ENCODE data around the gene ACACA.

ACACA gene

DNA sequence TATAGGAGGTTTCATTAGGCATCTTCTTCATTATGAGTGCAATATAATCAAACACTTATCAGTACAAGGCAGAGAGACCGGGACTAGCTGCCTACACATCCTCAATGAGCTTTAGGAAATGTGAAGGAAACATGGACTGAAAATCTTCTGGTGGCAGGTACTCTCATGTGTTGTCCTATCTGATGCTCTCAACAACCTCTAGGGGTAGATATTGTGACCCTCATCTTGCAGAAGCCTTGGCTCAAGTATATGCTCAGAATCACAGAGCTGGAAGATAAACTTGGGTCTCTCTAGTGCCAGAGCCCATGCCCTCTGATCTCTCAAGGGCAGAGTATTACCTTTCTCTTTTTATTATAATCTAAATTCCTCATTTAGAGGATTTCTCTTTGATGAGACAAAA, 212.4 kb downstream of the ACACA start:
- no peaks in the 10 kb centered on the region for H3F3A ChIP-seq (ENCODE audit: low read depth)
- no peak overlapping the region for H3K4me3 ChIP-seq (ENCODE audit: low read length, poor library complexity, severe bottlenecking)
- no peaks in the 10 kb centered on the region for H4K20me1 ChIP-seq (ENCODE audit: insufficient read depth, low read length, poor library complexity, severe bottlenecking)
- no peak for TF ChIP-seq EZH2phosphoT487 (IDR thresholded peaks at IDR 0.05; ENCODE audit: borderline replicate concordance)
- TF ChIP-seq, protein P1, sequence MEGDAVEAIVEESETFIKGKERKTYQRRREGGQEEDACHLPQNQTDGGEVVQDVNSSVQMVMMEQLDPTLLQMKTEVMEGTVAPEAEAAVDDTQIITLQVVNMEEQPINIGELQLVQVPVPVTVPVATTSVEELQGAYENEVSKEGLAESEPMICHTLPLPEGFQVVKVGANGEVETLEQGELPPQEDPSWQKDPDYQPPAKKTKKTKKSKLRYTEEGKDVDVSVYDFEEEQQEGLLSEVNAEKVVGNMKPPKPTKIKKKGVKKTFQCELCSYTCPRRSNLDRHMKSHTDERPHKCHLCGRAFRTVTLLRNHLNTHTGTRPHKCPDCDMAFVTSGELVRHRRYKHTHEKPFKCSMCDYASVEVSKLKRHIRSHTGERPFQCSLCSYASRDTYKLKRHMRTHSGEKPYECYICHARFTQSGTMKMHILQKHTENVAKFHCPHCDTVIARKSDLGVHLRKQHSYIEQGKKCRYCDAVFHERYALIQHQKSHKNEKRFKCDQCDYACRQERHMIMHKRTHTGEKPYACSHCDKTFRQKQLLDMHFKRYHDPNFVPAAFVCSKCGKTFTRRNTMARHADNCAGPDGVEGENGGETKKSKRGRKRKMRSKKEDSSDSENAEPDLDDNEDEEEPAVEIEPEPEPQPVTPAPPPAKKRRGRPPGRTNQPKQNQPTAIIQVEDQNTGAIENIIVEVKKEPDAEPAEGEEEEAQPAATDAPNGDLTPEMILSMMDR (conservative IDR thresholded peaks at IDR 0.05; ENCODE audit: low read length), result peak; percentile 41
- peaks cover 48% of the 10 kb centered on the region; the same call in 1 of the 2 replicates for H3K36me3 ChIP-seq (ENCODE audit: insufficient read depth, low read length)
- H3K79me2 ChIP-seq (ENCODE audit: insufficient read depth, low read length), result no peaks in the 10 kb centered on the region
- H3K4me1 ChIP-seq (ENCODE audit: insufficient read depth, low read length, poor library complexity, severe bottlenecking), result no peaks in the 10 kb centered on the region
- no peak overlapping the region for H2AFZ ChIP-seq (ENCODE audit: low read length)
- H3K4me2 ChIP-seq (ENCODE audit: low read depth, low read length, poor library complexity, severe bottlenecking), result no peak overlapping the region
- no peaks in the 10 kb centered on the region for H3K9me3 ChIP-seq (ENCODE audit: insufficient read depth, low read depth, low read length)
- no peak overlapping the region for H3K9ac ChIP-seq (ENCODE audit: low read depth, low read length, poor library complexity, severe bottlenecking)
- no peaks in the 10 kb centered on the region for H3K9me2 ChIP-seq (replicated peaks; ENCODE audit: low read depth, low read length)
- H3K27me3 ChIP-seq (ENCODE audit: insufficient read depth, low read length, poor library complexity, severe bottlenecking), result no peaks in the 10 kb centered on the region

- no peak for TF ChIP-seq EZH2phosphoT487 (IDR thresholded peaks at IDR 0.05; ENCODE audit: borderline replicate concordance)
- TF ChIP-seq, protein P1 (conservative IDR thresholded peaks at IDR 0.05; ENCODE audit: low read length), result no peak
- no peaks in the 10 kb centered on the region for H3K79me2 ChIP-seq (ENCODE audit: insufficient read depth, low read length)
- H3K27me3 ChIP-seq (ENCODE audit: insufficient read depth, low read length, poor library complexity, severe bottlenecking), result no peaks in the 10 kb centered on the region
- no peak overlapping the region for H3K9ac ChIP-seq (ENCODE audit: low read depth, low read length, poor library complexity, severe bottlenecking)
- H3K36me3 ChIP-seq (ENCODE audit: insufficient read depth, low read length), result peaks cover 66% of the 10 kb centered on the region; the same call in 1 of the 2 replicates
- H3K9me2 ChIP-seq (replicated peaks; ENCODE audit: low read depth, low read length), result no peaks in the 10 kb centered on the region
- no peaks in the 10 kb centered on the region for H3K4me1 ChIP-seq (ENCODE audit: insufficient read depth, low read length, poor library complexity, severe bottlenecking)
- H3K4me2 ChIP-seq (ENCODE audit: low read depth, low read length, poor library complexity, severe bottlenecking), result no peak overlapping the region
- H2AFZ ChIP-seq (ENCODE audit: low read length), result no peak overlapping the region
- H3K4me3 ChIP-seq (ENCODE audit: low read length, poor library complexity, severe bottlenecking), result no peak overlapping the region
- H4K20me1 ChIP-seq (ENCODE audit: insufficient read depth, low read length, poor library complexity, severe bottlenecking), result no peaks in the 10 kb centered on the region
- no peaks in the 10 kb centered on the region for H3F3A ChIP-seq (ENCODE audit: low read depth)
- H3K9me3 ChIP-seq (ENCODE audit: insufficient read depth, low read depth, low read length), result no peaks in the 10 kb centered on the region
These were observed 215.4 kb downstream of the ACACA start for GRCh38 chr17:37191219-37191618.

DNA sequence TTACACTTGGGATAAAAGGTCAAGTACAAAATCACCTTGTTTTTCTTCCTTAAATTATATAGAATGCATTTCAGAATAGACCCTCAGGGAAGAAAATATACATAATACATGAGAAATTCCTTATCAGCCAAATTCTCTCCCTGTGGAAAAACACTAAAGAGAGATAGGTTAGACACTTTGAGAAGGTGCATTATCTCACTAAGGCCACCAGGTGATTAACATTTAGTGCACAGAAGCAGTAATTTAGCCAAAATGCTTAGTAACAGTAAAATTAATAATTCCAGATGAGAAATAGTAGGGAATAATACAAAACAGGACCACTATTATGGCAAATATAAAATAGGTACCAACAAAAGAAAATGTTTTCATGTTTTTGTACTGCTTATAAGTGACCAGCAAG, 216.1 kb downstream of the ACACA start:
- Histone ChIP-seq H2AFZ (ENCODE audit: low read length) (no peak overlapping the region), H4K20me1 (ENCODE audit: insufficient read depth, low read length, poor library complexity, severe bottlenecking) (no peaks in the 10 kb centered on the region), H3K79me2 (ENCODE audit: insufficient read depth, low read length) (no peaks in the 10 kb centered on the region), H3K9me2 (replicated peaks; ENCODE audit: low read depth, low read length) (no peaks in the 10 kb centered on the region), H3K4me2 (ENCODE audit: low read depth, low read length, poor library complexity, severe bottlenecking) (no peak overlapping the region), H3K4me3 (ENCODE audit: low read length, poor library complexity, severe bottlenecking) (no peak overlapping the region), H3K4me1 (ENCODE audit: insufficient read depth, low read length, poor library complexity, severe bottlenecking) (no peaks in the 10 kb centered on the region), H3F3A (ENCODE audit: low read depth) (no peaks in the 10 kb centered on the region), H3K27me3 (ENCODE audit: insufficient read depth, low read length, poor library complexity, severe bottlenecking) (no peaks in the 10 kb centered on the region), H3K9me3 (ENCODE audit: insufficient read depth, low read depth, low read length) (no peaks in the 10 kb centered on the region), H3K36me3 (ENCODE audit: insufficient read depth, low read length) (peaks cover 72% of the 10 kb centered on the region; the same call in 1 of the 2 replicates), H3K9ac (ENCODE audit: low read depth, low read length, poor library complexity, severe bottlenecking) (no peak overlapping the region)
- TF ChIP-seq, protein P1 (conservative IDR thresholded peaks at IDR 0.05; ENCODE audit: low read length), result peak; percentile 25; the same call in 1 of the 2 replicates
- TF ChIP-seq EZH2phosphoT487 (IDR thresholded peaks at IDR 0.05; ENCODE audit: borderline replicate concordance), result no peak

Measured in Loucy (cell line).